Dermis microvascular lymphatic vessel endothelial cell (primary cell): ENCODE results near the gene SPOCK2. TPM values are rescaled to one million over a fixed set of nuclear protein-coding genes. Genes with fewer than 3 reads are reported as not detected.
"Not testable (repeated sequence)": the region's sequence is repeated elsewhere in the genome, so short reads cannot be mapped to it uniquely, and the experiment has no call there.

Experiments used
- DNase-seq, 2 donors: peaks; one replicate each; pipeline versions ENCODE4 v3.0.0 to v3.0.0-alpha.2; 2010; ENCODE audit warnings: low read depth in 2 of 2
- total RNA-seq: library from RNA; depleted of rRNA; stranded (reverse); fragments of >200 nt; gene quantifications from 2 replicates; pipeline ENCODE4 v1.2.1, GENCODE V29; 2014

Gene SPOCK2
- total RNA-seq, 1 donor from 2014 or later: 1.9 TPM

GRCh38 chr10:72034040-72034499 lies 54.3 kb downstream of the SPOCK2 start:
- no peak for DNase-seq

- DNase-seq: not testable (repeated sequence)
Observed at GRCh38 chr10:72032409-72033162, 55.8 kb downstream of the SPOCK2 start.

GRCh38 chr10:72031706-72032105 lies 56.6 kb downstream of the SPOCK2 start:
- no peak for DNase-seq

GRCh38 chr10:72030762-72031543 lies 57.4 kb downstream of the SPOCK2 start:
- no peak for DNase-seq

GRCh38 chr10:72029414-72029813 lies 58.9 kb downstream of the SPOCK2 start:
- DNase-seq: no peak

GRCh38 chr10:72027498-72027897 lies 60.9 kb downstream of the SPOCK2 start:
- DNase-seq: no peak

GRCh38 chr10:72026278-72027111 lies 61.9 kb downstream of the SPOCK2 start:
- DNase-seq: no peak

GRCh38 chr10:72025832-72026231 lies 62.5 kb downstream of the SPOCK2 start:
- DNase-seq: no peak

GRCh38 chr10:72025400-72025799 lies 63.0 kb downstream of the SPOCK2 start:
- no peak for DNase-seq

- no peak for DNase-seq
Observed at GRCh38 chr10:72024596-72024995, 63.8 kb downstream of the SPOCK2 start.

- no peak for DNase-seq
Observed at GRCh38 chr10:72022228-72022627, 66.1 kb downstream of the SPOCK2 start.

- DNase-seq: peak in 1 of 2 donors; percentile 56
Observed at GRCh38 chr10:72020914-72021809, 67.2 kb downstream of the SPOCK2 start.

- no peak for DNase-seq
Observed at GRCh38 chr10:72019085-72019876, 69.1 kb downstream of the SPOCK2 start.

- DNase-seq: no peak
Observed at GRCh38 chr10:72016608-72017300, 71.6 kb downstream of the SPOCK2 start.

- no peak for DNase-seq
Observed at GRCh38 chr10:72015841-72016240, 72.5 kb downstream of the SPOCK2 start.

- no peak for DNase-seq
Observed at GRCh38 chr10:72014785-72015480, 73.4 kb downstream of the SPOCK2 start.

GRCh38 chr10:72014197-72014596 lies 74.2 kb downstream of the SPOCK2 start:
- no peak for DNase-seq

- no peak for DNase-seq
Observed at GRCh38 chr10:72013202-72013945, 75.0 kb downstream of the SPOCK2 start.
